Suprapubic skin (tissue), 4 donors: ENCODE data around the gene STPG4. TPM values are rescaled to one million over a fixed set of nuclear protein-coding genes. Genes with fewer than 3 reads are reported as not detected.

Experiments
- DNase-seq, 2 donors: peaks; one replicate each; pipeline ENCODE4 v3.0.0-alpha.2; 2019; ENCODE audit warnings: low spot score in 2 of 2
- H3K27ac ChIP-seq: fragments of 200-600 bp; sonication (generic); one replicate; pipeline ENCODE4 v1.5.1; 2019
- H3K27me3 ChIP-seq: fragments of 200-600 bp; sonication (generic); one replicate; pipeline ENCODE4 v1.5.1; 2019
- H3K36me3 ChIP-seq: fragments of 200-600 bp; sonication (generic); one replicate; pipeline ENCODE4 v1.5.1; 2019
- H3K4me1 ChIP-seq: fragments of 200-600 bp; sonication (generic); one replicate; pipeline ENCODE4 v1.5.1; 2019
- H3K4me3 ChIP-seq: fragments of 200-600 bp; sonication (generic); one replicate; pipeline ENCODE4 v1.5.1; 2019; ENCODE audit warnings: mild to moderate bottlenecking
- H3K9me3 ChIP-seq: fragments of 200-600 bp; sonication (generic); one replicate; pipeline ENCODE4 v1.5.1; 2019
- EP300 ChIP-seq: sonication (generic); formaldehyde crosslinking; IDR thresholded peaks from one replicate; pipeline ENCODE4 v1.6.1; 2017; ENCODE audit warnings: antibody characterized with exemption
- POLR2A ChIP-seq, 2 donors: fragments of 450-650 bp; IDR thresholded peaks; one replicate each; pipeline ENCODE4 v1.6.1; 2017; ENCODE audit warnings: antibody characterized with exemption in 2 of 2, mild to moderate bottlenecking in 2 of 2, moderate library complexity in 2 of 2
- POLR2AphosphoS5 ChIP-seq, 3 donors: sonication (generic); formaldehyde crosslinking; IDR thresholded peaks; one replicate each; pipeline ENCODE4 v1.6.1; 2017; ENCODE audit warnings: antibody characterized with exemption in 3 of 3
- WGBS: methylation state at CpG from one replicate; pipeline ENCODE4 v1.1.5; 2018; 5-methylcytosine and 5-hydroxymethylcytosine counted together
- total RNA-seq, 4 donors: library from RNA; depleted of rRNA; stranded (reverse); fragments of >200 nt; gene quantifications; one replicate each; pipeline ENCODE4 v1.1.0, GENCODE V29; 2016
- TF ChIP-seq, protein P1 (sequence below), 2 donors: fragments of 200-600 bp in 1 of 2; fragments of 450-650 bp in 1 of 2; sonication (generic) in 1 of 2; IDR thresholded peaks; one replicate each; pipeline ENCODE4 v1.5.1; 2016 to 2019; ENCODE audit warnings: antibody characterized with exemption in 2 of 2, mild to moderate bottlenecking in 1 of 2, moderate library complexity in 1 of 2

The STPG4 gene
- total RNA-seq, 4 donors from 2014 or later = 0.49 to 1.4 (median 0.91) TPM; not detected in 1

GRCh38 chr2:47078541-47079482 is 76.3 kb downstream of the STPG4 start:
- Histone ChIP-seq H3K4me1 (peaks cover 55% of the 10 kb centered on the region), H3K9me3 (no peaks in the 10 kb centered on the region), H3K27me3 (no peaks in the 10 kb centered on the region), H3K36me3 (no peaks in the 10 kb centered on the region), H3K4me3 (no peak overlapping the region), H3K27ac (no peak overlapping the region)
- WGBS = 67% methylated on average over 12 of the region's 17 CpGs
- no peak for TF ChIP-seq POLR2A (IDR thresholded peaks at IDR 0.05)
- TF ChIP-seq EP300 = no peak
- no peak for DNase-seq

- no peak for DNase-seq
- WGBS = 88% methylated on average over 9 of the region's 9 CpGs
- Histone ChIP-seq H3K4me1 (peaks cover 59% of the 10 kb centered on the region), H3K4me3 (no peak overlapping the region), H3K36me3 (no peaks in the 10 kb centered on the region), H3K9me3 (no peaks in the 10 kb centered on the region), H3K27ac (peak overlapping the region; percentile 49), H3K27me3 (no peaks in the 10 kb centered on the region)
- no peak for TF ChIP-seq POLR2AphosphoS5 (IDR thresholded peaks at IDR 0.05)
- TF ChIP-seq, protein P1, sequence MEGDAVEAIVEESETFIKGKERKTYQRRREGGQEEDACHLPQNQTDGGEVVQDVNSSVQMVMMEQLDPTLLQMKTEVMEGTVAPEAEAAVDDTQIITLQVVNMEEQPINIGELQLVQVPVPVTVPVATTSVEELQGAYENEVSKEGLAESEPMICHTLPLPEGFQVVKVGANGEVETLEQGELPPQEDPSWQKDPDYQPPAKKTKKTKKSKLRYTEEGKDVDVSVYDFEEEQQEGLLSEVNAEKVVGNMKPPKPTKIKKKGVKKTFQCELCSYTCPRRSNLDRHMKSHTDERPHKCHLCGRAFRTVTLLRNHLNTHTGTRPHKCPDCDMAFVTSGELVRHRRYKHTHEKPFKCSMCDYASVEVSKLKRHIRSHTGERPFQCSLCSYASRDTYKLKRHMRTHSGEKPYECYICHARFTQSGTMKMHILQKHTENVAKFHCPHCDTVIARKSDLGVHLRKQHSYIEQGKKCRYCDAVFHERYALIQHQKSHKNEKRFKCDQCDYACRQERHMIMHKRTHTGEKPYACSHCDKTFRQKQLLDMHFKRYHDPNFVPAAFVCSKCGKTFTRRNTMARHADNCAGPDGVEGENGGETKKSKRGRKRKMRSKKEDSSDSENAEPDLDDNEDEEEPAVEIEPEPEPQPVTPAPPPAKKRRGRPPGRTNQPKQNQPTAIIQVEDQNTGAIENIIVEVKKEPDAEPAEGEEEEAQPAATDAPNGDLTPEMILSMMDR (IDR thresholded peaks at IDR 0.05) = no peak
- no peak for TF ChIP-seq POLR2A (IDR thresholded peaks at IDR 0.05)
- TF ChIP-seq EP300 = no peak
Measured at GRCh38 chr2:47077442-47078117, 77.5 kb downstream of the STPG4 start.

DNA sequence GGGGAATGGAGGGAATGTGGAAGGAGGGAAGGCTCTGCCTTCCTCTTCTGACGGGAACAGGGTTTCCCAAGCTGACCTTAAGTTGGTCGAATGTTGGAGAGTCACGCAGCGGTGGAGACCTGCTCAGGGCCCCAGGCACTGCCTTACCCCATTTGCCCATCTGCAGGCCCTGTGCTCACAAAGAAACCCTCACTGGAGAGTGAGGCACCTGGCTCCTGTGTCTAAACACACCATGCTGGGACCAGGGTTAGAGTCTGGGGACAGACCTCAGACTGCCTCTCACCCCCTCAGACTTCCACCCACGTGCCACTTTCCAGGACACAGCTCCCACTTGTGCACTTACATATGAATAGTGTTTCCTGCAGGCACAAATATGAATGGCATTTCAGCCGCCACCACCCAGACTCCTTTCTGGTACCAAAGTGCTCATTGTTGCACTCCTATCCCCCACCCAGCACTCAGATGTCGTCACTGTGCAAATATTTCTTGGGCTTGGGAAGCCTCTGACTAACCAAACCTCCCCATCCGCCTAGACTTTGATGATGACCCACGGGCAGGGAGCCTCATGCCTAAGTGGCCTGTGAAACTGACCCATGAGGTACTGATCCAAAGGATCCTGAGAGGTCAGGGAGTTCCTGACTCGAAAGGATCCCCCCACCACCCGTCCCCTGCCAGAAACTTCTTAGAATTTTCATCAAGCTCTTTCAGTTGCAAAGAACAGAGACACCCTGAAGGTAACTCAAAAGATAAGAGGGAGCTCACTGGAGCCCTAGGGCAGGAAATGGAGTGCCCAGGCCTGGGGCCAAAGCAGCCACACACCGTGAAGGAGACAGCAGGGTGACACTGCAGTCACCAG is 78.3 kb downstream of the STPG4 start:
- H3K4me3 ChIP-seq = no peak overlapping the region
- TF ChIP-seq EP300 (no peak), POLR2AphosphoS5 (IDR thresholded peaks at IDR 0.05) (no peak), POLR2A (IDR thresholded peaks at IDR 0.05) (no peak)
- TF ChIP-seq, protein P1 (IDR thresholded peaks at IDR 0.05) = no peak
- 58% methylated on average over 12 of the region's 12 CpGs for WGBS
- DNase-seq = no peak
- H3K27ac ChIP-seq = peak overlapping the region; percentile 59
- no peaks in the 10 kb centered on the region for H3K27me3 ChIP-seq
- peaks cover 67% of the 10 kb centered on the region for H3K4me1 ChIP-seq
- H3K9me3 ChIP-seq = no peaks in the 10 kb centered on the region
- no peaks in the 10 kb centered on the region for H3K36me3 ChIP-seq

GRCh38 chr2:47076126-47076506 is 79.0 kb downstream of the STPG4 start:
- H3K36me3 ChIP-seq = no peaks in the 10 kb centered on the region
- peaks cover 74% of the 10 kb centered on the region for H3K4me1 ChIP-seq
- WGBS = 96% methylated on average over 8 of the region's 8 CpGs
- peak overlapping the region; percentile 59 for H3K27ac ChIP-seq
- TF ChIP-seq EP300 (no peak), POLR2AphosphoS5 (IDR thresholded peaks at IDR 0.05) (no peak), POLR2A (IDR thresholded peaks at IDR 0.05) (no peak)
- TF ChIP-seq, protein P1 (IDR thresholded peaks at IDR 0.05) = no peak
- no peaks in the 10 kb centered on the region for H3K9me3 ChIP-seq
- no peak for DNase-seq
- H3K27me3 ChIP-seq = no peaks in the 10 kb centered on the region
- H3K4me3 ChIP-seq = no peak overlapping the region

DNA sequence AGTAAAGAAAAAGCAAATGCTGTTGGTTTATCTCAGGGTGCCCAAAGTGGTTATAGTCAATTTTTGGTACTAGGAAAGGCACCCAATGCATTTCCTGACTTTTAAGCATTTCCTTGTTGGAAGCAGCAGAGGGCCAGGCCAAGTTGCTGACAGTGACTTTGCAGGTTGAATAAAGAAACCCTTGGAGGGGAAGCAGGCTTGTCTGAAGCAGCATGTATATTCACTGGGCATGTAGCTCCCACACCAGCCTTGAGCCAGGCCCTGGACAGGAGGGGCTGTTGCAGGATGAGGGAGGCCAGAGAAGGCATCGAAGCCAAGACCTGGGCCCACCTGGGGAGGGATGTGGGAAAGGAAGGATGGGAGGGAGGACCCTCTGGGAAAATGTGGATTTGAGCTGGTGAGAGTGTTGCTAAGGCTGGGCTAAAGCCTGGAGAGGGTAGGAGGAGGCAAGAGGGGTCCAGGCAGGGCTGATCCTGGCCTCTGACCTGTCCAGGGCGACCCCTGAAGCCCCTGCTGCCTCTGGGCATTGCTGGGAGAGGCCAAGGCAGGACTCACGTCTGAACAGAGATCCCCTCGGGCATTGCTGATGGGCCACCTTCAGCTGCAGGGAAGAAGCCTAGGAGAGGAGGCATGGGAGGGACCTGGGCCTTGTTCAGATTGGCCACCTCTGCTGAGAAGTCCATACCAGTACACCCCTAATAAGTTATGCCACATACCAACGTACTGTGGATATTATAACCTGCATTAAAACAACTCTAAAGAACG is 79.6 kb downstream of the STPG4 start:
- Histone ChIP-seq H3K9me3 (no peaks in the 10 kb centered on the region), H3K4me3 (no peak overlapping the region), H3K36me3 (no peaks in the 10 kb centered on the region), H3K4me1 (peaks cover 78% of the 10 kb centered on the region), H3K27me3 (no peaks in the 10 kb centered on the region), H3K27ac (no peak overlapping the region)
- TF ChIP-seq, protein P1 (IDR thresholded peaks at IDR 0.05) = no peak
- TF ChIP-seq EP300 (no peak), POLR2AphosphoS5 (IDR thresholded peaks at IDR 0.05) (no peak), POLR2A (IDR thresholded peaks at IDR 0.05) (no peak)
- WGBS = 58% methylated on average over 6 of the region's 6 CpGs
- no peak for DNase-seq
